H9 (cell line): ENCODE data around the gene ZSWIM6. TPM values are rescaled to one million over a fixed set of nuclear protein-coding genes. Genes with fewer than 3 reads are reported as not detected.

Experiments
- DNase-seq: peaks from one replicate; pipeline ENCODE4 v3.0.0-alpha.2; 2017
- H2AFZ ChIP-seq: one replicate; pipeline ENCODE4 v1.6.1; 2013; ENCODE audit warnings: mild to moderate bottlenecking, low read length, control low read depth, moderate library complexity
- H2AK5ac ChIP-seq: 2 replicates; pipeline ENCODE4 v1.6.1; 2013; ENCODE audit warnings: low read length, control low read depth, mixed read lengths; ENCODE audit not compliant: insufficient read length
- H2BK120ac ChIP-seq: one replicate; pipeline ENCODE4 v1.6.1; 2013; ENCODE audit warnings: low read depth, mild to moderate bottlenecking, low read length, control low read depth, inconsistent platforms; ENCODE audit not compliant: poor library complexity, severe bottlenecking
- H2BK12ac ChIP-seq: 2 replicates; pipeline ENCODE4 v1.6.1; 2013; ENCODE audit warnings: low read length, control low read depth, mixed read lengths, low read depth; ENCODE audit not compliant: insufficient read length
- H2BK15ac ChIP-seq: 2 replicates; pipeline ENCODE4 v1.6.1; 2013; ENCODE audit warnings: low read depth, low read length, control low read depth
- H2BK20ac ChIP-seq: one replicate; pipeline ENCODE4 v1.6.1; 2013; ENCODE audit warnings: low read depth, mild to moderate bottlenecking, low read length, control low read depth, inconsistent platforms; ENCODE audit not compliant: poor library complexity, severe bottlenecking
- H2BK5ac ChIP-seq: 2 replicates; pipeline ENCODE4 v1.6.1; 2013; ENCODE audit warnings: low read length, control low read depth, mixed read lengths; ENCODE audit not compliant: insufficient read length
- H3K14ac ChIP-seq: 2 replicates; pipeline ENCODE4 v1.6.1; 2013; ENCODE audit warnings: low read length, control low read depth; ENCODE audit not compliant: insufficient read depth
- H3K18ac ChIP-seq: 2 replicates; pipeline ENCODE4 v1.6.1; 2013; ENCODE audit warnings: low read depth, mild to moderate bottlenecking, mixed read lengths, low read length, control low read depth; ENCODE audit not compliant: insufficient read length
- H3K23ac ChIP-seq: 2 replicates; pipeline ENCODE4 v1.6.1; 2013; ENCODE audit warnings: low read length, control low read depth, mixed read lengths, low read depth; ENCODE audit not compliant: insufficient read length
- H3K23me2 ChIP-seq: 2 replicates; pipeline ENCODE4 v1.6.1; 2013; ENCODE audit warnings: low read depth, mild to moderate bottlenecking, mixed read lengths, low read length, control low read depth; ENCODE audit not compliant: insufficient read length, poor library complexity, severe bottlenecking
- H3K27ac ChIP-seq: 2 replicates; pipeline ENCODE4 v1.5.1; 2013; ENCODE audit warnings: low read length, control low read depth, mixed read lengths, low read depth; ENCODE audit not compliant: insufficient read length
- H3K27me3 ChIP-seq: 2 replicates; pipeline ENCODE4 v1.6.1; 2013; ENCODE audit warnings: low read length, control low read depth, inconsistent platforms; ENCODE audit not compliant: insufficient read depth
- H3K4ac ChIP-seq: 2 replicates; pipeline ENCODE4 v1.6.1; 2013; ENCODE audit warnings: low read depth, mild to moderate bottlenecking, control low read depth, inconsistent platforms, low read length, moderate library complexity
- H3K4me1 ChIP-seq: 2 replicates; pipeline ENCODE4 v1.6.1; 2013; ENCODE audit warnings: low read length, control low read depth, inconsistent platforms; ENCODE audit not compliant: insufficient read depth
- H3K4me2 ChIP-seq: 2 replicates; pipeline ENCODE4 v1.6.1; 2013; ENCODE audit warnings: low read length, control low read depth, mixed read lengths; ENCODE audit not compliant: insufficient read length, insufficient read depth
- H3K56ac ChIP-seq: 2 replicates; pipeline ENCODE4 v1.6.1; 2013; ENCODE audit warnings: low read depth, mild to moderate bottlenecking, mixed read lengths, low read length, control low read depth; ENCODE audit not compliant: insufficient read length
- H3K79me1 ChIP-seq: 2 replicates; pipeline ENCODE4 v1.6.1; 2013; ENCODE audit warnings: low read depth, mild to moderate bottlenecking, moderate library complexity, low read length, control low read depth, inconsistent platforms; ENCODE audit not compliant: insufficient read depth, poor library complexity, severe bottlenecking
- H3K79me2 ChIP-seq: 2 replicates; pipeline ENCODE4 v1.6.1; 2013; ENCODE audit warnings: low read length, control low read depth, inconsistent platforms; ENCODE audit not compliant: insufficient read depth
- H3K9ac ChIP-seq: 2 replicates; pipeline ENCODE4 v1.6.1; 2013; ENCODE audit warnings: low read length, control low read depth, mixed read lengths; ENCODE audit not compliant: insufficient read length; ENCODE audit errors: extremely low read depth
- H3K9me3 ChIP-seq: one replicate; pipeline ENCODE4 v1.6.1; 2013; ENCODE audit warnings: low read depth, low read length, inconsistent platforms; ENCODE audit not compliant: control insufficient read depth
- H3T11ph ChIP-seq: one replicate; pipeline ENCODE4 v1.6.1; 2013; ENCODE audit warnings: mild to moderate bottlenecking, low read length, control low read depth, inconsistent platforms
- H4K20me1 ChIP-seq: one replicate; pipeline ENCODE4 v1.6.1; 2013; ENCODE audit not compliant: control insufficient read depth, insufficient read length, insufficient read depth
- H4K5ac ChIP-seq: 2 replicates; pipeline ENCODE4 v1.6.1; 2013; ENCODE audit warnings: low read depth, mild to moderate bottlenecking, mixed read lengths, low read length, control low read depth; ENCODE audit not compliant: insufficient read length
- H4K8ac ChIP-seq: replicated peaks from 2 replicates; pipeline ENCODE4 v1.6.1; 2013; ENCODE audit warnings: low read length, control low read depth, mixed read lengths, low read depth; ENCODE audit not compliant: insufficient read length
- H4K91ac ChIP-seq: 2 replicates; pipeline ENCODE4 v1.6.1; 2013; ENCODE audit warnings: low read depth, mild to moderate bottlenecking, moderate library complexity, mixed read lengths, low read length, control low read depth; ENCODE audit not compliant: insufficient read length
- H3K27ac Mint-ChIP-seq, 3 experiments: 2 replicates in 2 of 3; 3 replicates in 1 of 3; pipeline ENCODE4 v1.8.0; 2020 to 2021; ENCODE audit warnings: mixed read lengths in 3 of 3, mild to moderate bottlenecking in 1 of 3, moderate library complexity in 1 of 3
- H3K27me3 Mint-ChIP-seq: 2 replicates; pipeline ENCODE4 v1.8.0; 2021; ENCODE audit warnings: low read depth, mild to moderate bottlenecking, moderate library complexity, mixed read lengths
- H3K36me3 Mint-ChIP-seq, 3 experiments: 2 replicates in 2 of 3; 3 replicates in 1 of 3; pipeline ENCODE4 v1.8.0; 2020 to 2021; ENCODE audit warnings: low read depth in 3 of 3, mixed read lengths in 3 of 3; ENCODE audit not compliant: insufficient read depth in 1 of 3
- H3K4me1 Mint-ChIP-seq, 2 experiments: 2 replicates each; pipeline ENCODE4 v1.8.0; 2020; ENCODE audit warnings: mixed read lengths in 2 of 2
- H3K4me3 Mint-ChIP-seq, 2 experiments: 2 replicates in 1 of 2; 3 replicates in 1 of 2; pipeline ENCODE4 v1.8.0; 2020 to 2021; ENCODE audit warnings: mild to moderate bottlenecking in 2 of 2, mixed read lengths in 2 of 2, moderate library complexity in 1 of 2
- H3K9me3 Mint-ChIP-seq, 2 experiments: 2 replicates in 1 of 2; 3 replicates in 1 of 2; pipeline ENCODE4 v1.8.0; 2020; ENCODE audit warnings: mild to moderate bottlenecking in 2 of 2, mixed read lengths in 2 of 2, moderate library complexity in 1 of 2
- WGBS: extraction: QIAGEN DNeasy Blood & Tissue Kit; methylation state at CpG from one replicate; pipeline ENCODE4 v1.1.7; 2013; ENCODE audit warnings: missing lambda C conversion rate, low lambda C conversion rate, mixed read lengths; ENCODE audit not compliant: insufficient read length; ENCODE audit errors: extremely low coverage; 5-methylcytosine and 5-hydroxymethylcytosine counted together
- total RNA-seq: library from RNA; stranded (reverse); gene quantifications from 2 replicates; pipeline ENCODE4 v1.2.1, GENCODE V29; 2021
- TF ChIP-seq, protein P1 (sequence below): fragments of 200-600 bp; sonication (generic); conservative IDR thresholded peaks from 3 replicates; pipeline ENCODE4 v1.8.0; 2021; ENCODE audit warnings: antibody characterized with exemption, mild to moderate bottlenecking

Gene ZSWIM6
- total RNA-seq, 1 experiment from 2014 or later = 11.5 TPM

DNA sequence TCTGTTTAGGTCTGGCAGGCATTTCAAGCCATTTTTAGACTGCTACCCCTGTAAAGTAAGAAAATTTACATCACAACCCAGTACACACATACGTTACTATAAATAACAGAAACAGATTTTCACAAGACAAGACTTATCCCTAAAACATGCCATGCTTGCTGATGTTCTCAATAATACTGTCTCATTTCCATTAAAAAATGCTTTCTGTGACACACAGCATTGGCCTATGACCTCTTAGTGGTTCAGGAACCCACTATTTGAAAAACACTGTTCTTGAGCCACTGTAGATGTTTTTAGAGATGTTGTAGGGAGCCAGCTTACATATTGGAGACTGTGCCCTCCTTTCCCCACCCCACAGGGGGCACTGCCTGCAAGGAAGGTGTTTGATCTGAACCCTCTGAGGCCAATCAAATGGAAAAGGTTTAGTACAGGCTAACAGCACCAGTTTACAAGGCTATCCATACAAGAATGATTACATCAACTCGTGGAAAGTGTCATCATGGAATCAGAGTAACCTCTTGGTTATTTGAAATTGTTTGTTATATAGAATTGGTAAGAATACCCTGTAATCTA is 30.8 kb downstream of the ZSWIM6 start:
- no peak overlapping the region for H3K23ac ChIP-seq
- peaks cover 2% of the 10 kb centered on the region; the same call in 1 of the 2 replicates for H3K79me2 ChIP-seq
- H3K9me3 Mint-ChIP-seq = peaks cover 0 to 2% of the 10 kb centered on the region in 2 experiments; a peak in 2 of 5 replicates
- no CpG with 5 or more reads among the region's 2 CpGs for WGBS
- no peak overlapping the region for H2BK15ac ChIP-seq
- H4K20me1 ChIP-seq = no peaks in the 10 kb centered on the region
- H3K36me3 Mint-ChIP-seq = peaks cover 0 to 6% (median 0%) of the 10 kb centered on the region in 3 experiments; a peak in 2 of 7 replicates
- H3K4me1 Mint-ChIP-seq = peaks cover 30 to 31% of the 10 kb centered on the region in 2 experiments
- H2AK5ac ChIP-seq = no peak overlapping the region
- H4K91ac ChIP-seq = no peak overlapping the region
- no peak overlapping the region for H4K5ac ChIP-seq
- TF ChIP-seq, protein P1, sequence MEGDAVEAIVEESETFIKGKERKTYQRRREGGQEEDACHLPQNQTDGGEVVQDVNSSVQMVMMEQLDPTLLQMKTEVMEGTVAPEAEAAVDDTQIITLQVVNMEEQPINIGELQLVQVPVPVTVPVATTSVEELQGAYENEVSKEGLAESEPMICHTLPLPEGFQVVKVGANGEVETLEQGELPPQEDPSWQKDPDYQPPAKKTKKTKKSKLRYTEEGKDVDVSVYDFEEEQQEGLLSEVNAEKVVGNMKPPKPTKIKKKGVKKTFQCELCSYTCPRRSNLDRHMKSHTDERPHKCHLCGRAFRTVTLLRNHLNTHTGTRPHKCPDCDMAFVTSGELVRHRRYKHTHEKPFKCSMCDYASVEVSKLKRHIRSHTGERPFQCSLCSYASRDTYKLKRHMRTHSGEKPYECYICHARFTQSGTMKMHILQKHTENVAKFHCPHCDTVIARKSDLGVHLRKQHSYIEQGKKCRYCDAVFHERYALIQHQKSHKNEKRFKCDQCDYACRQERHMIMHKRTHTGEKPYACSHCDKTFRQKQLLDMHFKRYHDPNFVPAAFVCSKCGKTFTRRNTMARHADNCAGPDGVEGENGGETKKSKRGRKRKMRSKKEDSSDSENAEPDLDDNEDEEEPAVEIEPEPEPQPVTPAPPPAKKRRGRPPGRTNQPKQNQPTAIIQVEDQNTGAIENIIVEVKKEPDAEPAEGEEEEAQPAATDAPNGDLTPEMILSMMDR = peak; percentile 59
- no peak overlapping the region for H3K27ac Mint-ChIP-seq
- no peak overlapping the region for H3K56ac ChIP-seq
- no peak overlapping the region for H2BK120ac ChIP-seq
- H3K4me3 Mint-ChIP-seq = no peak overlapping the region
- no peak overlapping the region for H4K8ac ChIP-seq
- H2AFZ ChIP-seq = no peak overlapping the region
- no peak overlapping the region for H2BK20ac ChIP-seq
- no peaks in the 10 kb centered on the region for H3K23me2 ChIP-seq
- no peak overlapping the region for H3K4ac ChIP-seq
- no peak overlapping the region for H3T11ph ChIP-seq
- 0 out of 2 replicates have a peak, but pooled peaks cover 3% of the 10 kb centered on the region for H3K4me1 ChIP-seq
- no peak overlapping the region for H2BK12ac ChIP-seq
- H3K9me3 ChIP-seq = no peaks in the 10 kb centered on the region
- H3K27me3 ChIP-seq = no peaks in the 10 kb centered on the region
- H3K79me1 ChIP-seq = peaks cover 8% of the 10 kb centered on the region
- H3K9ac ChIP-seq = no peak overlapping the region
- no peak overlapping the region for H3K18ac ChIP-seq
- no peak overlapping the region for H3K4me2 ChIP-seq
- H2BK5ac ChIP-seq = no peak overlapping the region
- no peak overlapping the region for H3K14ac ChIP-seq
- no peak overlapping the region for H3K27ac ChIP-seq
- H3K27me3 Mint-ChIP-seq = no peaks in the 10 kb centered on the region; the same call in 1 of the 2 replicates
- peak; percentile 32 for DNase-seq
